A673 (cell line): Measurements from ENCODE around the gene RPL28.

ENCODE experiments used
- CTCF ChIP-seq: fragments of 300-800, 200-600 bp; sonication (generic); conservative IDR thresholded peaks from 2 replicates; pipeline ENCODE4 v1.5.1; 2017; ENCODE audit warnings: low read depth, mild to moderate bottlenecking, antibody characterized with exemption, low read length, moderate library complexity, mixed read lengths
- EZH2 ChIP-seq: fragments of 200-600 bp; sonication (generic); IDR thresholded peaks from 2 replicates; pipeline ENCODE4 v1.6.1; 2017; ENCODE audit warnings: borderline replicate concordance, low read depth, mild to moderate bottlenecking, mixed read lengths, antibody characterized with exemption, low read length; ENCODE audit not compliant: poor library complexity, severe bottlenecking

- TF ChIP-seq EZH2 (no peak), CTCF (no peak)
Observed at GRCh38 chr19:55444646-55445045, 58.9 kb downstream of the RPL28 start.
